SK-N-SH treated with all-trans-retinoic acid at 6 μM for 48 hours (cell line): ENCODE data around the gene ST3GAL5.

ENCODE experiments used
- ATAC-seq: fragments of 200-7000 bp; cut with Tn5 transposase; 3 replicates; pipeline ENCODE4 v1.9.1; 2020; ENCODE audit warnings: mild to moderate bottlenecking, moderate library complexity
- BACH2 ChIP-seq: fragments of 250-450 bp; sonication (Bioruptor Pico); IDR thresholded peaks from 2 replicates; pipeline ENCODE4 v1.9.0; 2021; ENCODE audit warnings: mild to moderate bottlenecking, borderline replicate concordance
- CSDC2 ChIP-seq: fragments of 250-450 bp; sonication (Bioruptor Pico); IDR thresholded peaks from 2 replicates; pipeline ENCODE4 v1.5.0; 2020; ENCODE audit warnings: mild to moderate bottlenecking, moderate library complexity
- ESRRG ChIP-seq: fragments of 250-450 bp; sonication (Bioruptor Pico); IDR thresholded peaks from 2 replicates; pipeline ENCODE4 v1.6.1; 2021; ENCODE audit warnings: mild to moderate bottlenecking
- GLIS3 ChIP-seq: fragments of 250-450 bp; sonication (Bioruptor Pico); IDR thresholded peaks from 2 replicates; pipeline ENCODE4 v1.5.0; 2020; ENCODE audit warnings: mild to moderate bottlenecking, moderate library complexity
- ISL1 ChIP-seq: fragments of 250-450 bp; sonication (Bioruptor Pico); IDR thresholded peaks from 2 replicates; pipeline ENCODE4 v2.1.2; 2022; ENCODE audit warnings: mild to moderate bottlenecking, moderate library complexity
- PPARA ChIP-seq: fragments of 250-450 bp; sonication (Bioruptor Pico); IDR thresholded peaks from 2 replicates; pipeline ENCODE4 v1.5.0; 2020; ENCODE audit warnings: mild to moderate bottlenecking, borderline replicate concordance
- RARB ChIP-seq: fragments of 250-450 bp; sonication (Bioruptor Pico); IDR thresholded peaks from 2 replicates; pipeline ENCODE4 v1.8.0; 2021; ENCODE audit warnings: mild to moderate bottlenecking, moderate library complexity
- SNAI2 ChIP-seq: fragments of 250-450 bp; sonication (Bioruptor Pico); IDR thresholded peaks from 2 replicates; pipeline ENCODE4 v1.5.0; 2020; ENCODE audit warnings: mild to moderate bottlenecking, moderate library complexity
- TCF4 ChIP-seq: fragments of 250-450 bp; sonication (Bioruptor Pico); IDR thresholded peaks from 2 replicates; pipeline ENCODE4 v1.8.0; 2021; ENCODE audit warnings: mild to moderate bottlenecking, moderate library complexity, borderline replicate concordance
- TSHZ2 ChIP-seq: fragments of 250-450 bp; sonication (Bioruptor Pico); IDR thresholded peaks from 2 replicates; pipeline ENCODE4 v1.5.0; 2020; ENCODE audit warnings: mild to moderate bottlenecking, moderate library complexity
- ZC3H10 ChIP-seq: fragments of 250-450 bp; sonication (Bioruptor Pico); IDR thresholded peaks from 2 replicates; pipeline ENCODE4 v1.5.1; 2021; ENCODE audit warnings: mild to moderate bottlenecking, moderate library complexity
- ZFP3 ChIP-seq: fragments of 250-450 bp; sonication (Bioruptor Pico); IDR thresholded peaks from 2 replicates; pipeline ENCODE4 v1.5.0; 2020; ENCODE audit warnings: mild to moderate bottlenecking, moderate library complexity
- ZFP30 ChIP-seq: fragments of 450-650 bp; formaldehyde crosslinking; IDR thresholded peaks from 2 replicates; pipeline ENCODE4 v1.5.0; 2022; ENCODE audit warnings: mild to moderate bottlenecking, moderate library complexity
- ZNF565 ChIP-seq: fragments of 450-650 bp; formaldehyde crosslinking; conservative IDR thresholded peaks from 2 replicates; pipeline ENCODE4 v1.5.0; 2020; ENCODE audit warnings: low read depth, mild to moderate bottlenecking, moderate library complexity
- ZNF70 ChIP-seq: fragments of 450-650 bp; formaldehyde crosslinking; IDR thresholded peaks from 2 replicates; pipeline ENCODE4 v1.5.0; 2020; ENCODE audit warnings: mild to moderate bottlenecking, moderate library complexity
- ZNF8 ChIP-seq: fragments of 450-650 bp; formaldehyde crosslinking; IDR thresholded peaks from 2 replicates; pipeline ENCODE4 v1.5.0; 2020; ENCODE audit warnings: mild to moderate bottlenecking, moderate library complexity
- TF ChIP-seq, protein P1 (sequence below): fragments of 250-450 bp; sonication (Bioruptor Pico); IDR thresholded peaks from 2 replicates; pipeline ENCODE4 v1.5.1; 2021; ENCODE audit warnings: mild to moderate bottlenecking, moderate library complexity
- TF ChIP-seq, protein P2 (sequence below): fragments of 250-450 bp; sonication (Bioruptor Pico); IDR thresholded peaks from 2 replicates; pipeline ENCODE4 v1.8.0; 2020; ENCODE audit warnings: mild to moderate bottlenecking, moderate library complexity, borderline replicate concordance
- TF ChIP-seq, protein P3 (sequence below): fragments of 250-450 bp; sonication (Bioruptor Pico); IDR thresholded peaks from 2 replicates; pipeline ENCODE4 v1.8.0; 2021; ENCODE audit warnings: low read depth, mild to moderate bottlenecking, moderate library complexity, borderline replicate concordance

ST3GAL5 gene

GRCh38 chr2:85822766-85823165 lies 66.0 kb downstream of the ST3GAL5 start:
- TF ChIP-seq, protein P1, sequence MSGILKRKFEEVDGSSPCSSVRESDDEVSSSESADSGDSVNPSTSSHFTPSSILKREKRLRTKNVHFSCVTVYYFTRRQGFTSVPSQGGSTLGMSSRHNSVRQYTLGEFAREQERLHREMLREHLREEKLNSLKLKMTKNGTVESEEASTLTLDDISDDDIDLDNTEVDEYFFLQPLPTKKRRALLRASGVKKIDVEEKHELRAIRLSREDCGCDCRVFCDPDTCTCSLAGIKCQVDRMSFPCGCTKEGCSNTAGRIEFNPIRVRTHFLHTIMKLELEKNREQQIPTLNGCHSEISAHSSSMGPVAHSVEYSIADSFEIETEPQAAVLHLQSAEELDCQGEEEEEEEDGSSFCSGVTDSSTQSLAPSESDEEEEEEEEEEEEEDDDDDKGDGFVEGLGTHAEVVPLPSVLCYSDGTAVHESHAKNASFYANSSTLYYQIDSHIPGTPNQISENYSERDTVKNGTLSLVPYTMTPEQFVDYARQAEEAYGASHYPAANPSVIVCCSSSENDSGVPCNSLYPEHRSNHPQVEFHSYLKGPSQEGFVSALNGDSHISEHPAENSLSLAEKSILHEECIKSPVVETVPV, result no peak
- no peak for TF ChIP-seq BACH2
- TF ChIP-seq ZC3H10, result no peak
- TF ChIP-seq ZNF565, result no peak
- no peak for TF ChIP-seq ZNF8 (CRISPR knock-in tag)
- ATAC-seq, result no peak

GRCh38 chr2:85819811-85820510 lies 68.8 kb downstream of the ST3GAL5 start:
- TF ChIP-seq ZNF70 (no peak), ZC3H10 (no peak), GLIS3 (no peak), TSHZ2 (CRISPR knock-in tag) (no peak), ESRRG (CRISPR knock-in tag) (no peak), CSDC2 (CRISPR knock-in tag) (no peak), ZFP3 (no peak)
- TF ChIP-seq, protein P2, sequence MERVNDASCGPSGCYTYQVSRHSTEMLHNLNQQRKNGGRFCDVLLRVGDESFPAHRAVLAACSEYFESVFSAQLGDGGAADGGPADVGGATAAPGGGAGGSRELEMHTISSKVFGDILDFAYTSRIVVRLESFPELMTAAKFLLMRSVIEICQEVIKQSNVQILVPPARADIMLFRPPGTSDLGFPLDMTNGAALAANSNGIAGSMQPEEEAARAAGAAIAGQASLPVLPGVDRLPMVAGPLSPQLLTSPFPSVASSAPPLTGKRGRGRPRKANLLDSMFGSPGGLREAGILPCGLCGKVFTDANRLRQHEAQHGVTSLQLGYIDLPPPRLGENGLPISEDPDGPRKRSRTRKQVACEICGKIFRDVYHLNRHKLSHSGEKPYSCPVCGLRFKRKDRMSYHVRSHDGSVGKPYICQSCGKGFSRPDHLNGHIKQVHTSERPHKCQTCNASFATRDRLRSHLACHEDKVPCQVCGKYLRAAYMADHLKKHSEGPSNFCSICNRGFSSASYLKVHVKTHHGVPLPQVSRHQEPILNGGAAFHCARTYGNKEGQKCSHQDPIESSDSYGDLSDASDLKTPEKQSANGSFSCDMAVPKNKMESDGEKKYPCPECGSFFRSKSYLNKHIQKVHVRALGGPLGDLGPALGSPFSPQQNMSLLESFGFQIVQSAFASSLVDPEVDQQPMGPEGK (CRISPR knock-in tag), result no peak
- TF ChIP-seq, protein P1, result no peak
- TF ChIP-seq, protein P3, sequence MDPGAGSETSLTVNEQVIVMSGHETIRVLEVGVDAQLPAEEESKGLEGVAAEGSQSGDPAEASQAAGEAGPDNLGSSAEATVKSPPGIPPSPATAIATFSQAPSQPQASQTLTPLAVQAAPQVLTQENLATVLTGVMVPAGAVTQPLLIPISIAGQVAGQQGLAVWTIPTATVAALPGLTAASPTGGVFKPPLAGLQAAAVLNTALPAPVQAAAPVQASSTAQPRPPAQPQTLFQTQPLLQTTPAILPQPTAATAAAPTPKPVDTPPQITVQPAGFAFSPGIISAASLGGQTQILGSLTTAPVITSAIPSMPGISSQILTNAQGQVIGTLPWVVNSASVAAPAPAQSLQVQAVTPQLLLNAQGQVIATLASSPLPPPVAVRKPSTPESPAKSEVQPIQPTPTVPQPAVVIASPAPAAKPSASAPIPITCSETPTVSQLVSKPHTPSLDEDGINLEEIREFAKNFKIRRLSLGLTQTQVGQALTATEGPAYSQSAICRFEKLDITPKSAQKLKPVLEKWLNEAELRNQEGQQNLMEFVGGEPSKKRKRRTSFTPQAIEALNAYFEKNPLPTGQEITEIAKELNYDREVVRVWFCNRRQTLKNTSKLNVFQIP (CRISPR knock-in tag), result no peak
- ATAC-seq, result no peak

- TF ChIP-seq BACH2, result no peak
- TF ChIP-seq PPARA, result no peak
- TF ChIP-seq ZFP30 (CRISPR knock-in tag), result no peak
- TF ChIP-seq ZNF8 (CRISPR knock-in tag), result no peak
- TF ChIP-seq, protein P3 (CRISPR knock-in tag), result no peak
- TF ChIP-seq CSDC2 (CRISPR knock-in tag), result no peak
- no peak for TF ChIP-seq ISL1
- no peak for TF ChIP-seq ZFP3
- TF ChIP-seq, protein P1, result no peak
- no peak for TF ChIP-seq ZNF565
- no peak for TF ChIP-seq RARB (CRISPR knock-in tag)
- no peak for TF ChIP-seq TSHZ2 (CRISPR knock-in tag)
- no peak for TF ChIP-seq TCF4 (CRISPR knock-in tag)
- no peak for TF ChIP-seq SNAI2 (CRISPR knock-in tag)
- no peak for ATAC-seq
These were observed 73.8 kb downstream of the ST3GAL5 start for GRCh38 chr2:85814802-85815550.
